HG03196 (cell line): ENCODE data around the gene DHX58.

Experiments used
- ATAC-seq: cut with Tn5 transposase; IDR thresholded peaks from one replicate; pipeline ENCODE4 v1.9.1; 2021; ENCODE audit not compliant: unreplicated experiment

Gene DHX58

GRCh38 chr17:42087736-42088705 lies 24.5 kb downstream of the DHX58 start:
- no peak for ATAC-seq

GRCh38 chr17:42087042-42087701 lies 25.3 kb downstream of the DHX58 start:
- no peak for ATAC-seq

- no peak for ATAC-seq
These were observed 30.9 kb downstream of the DHX58 start for GRCh38 chr17:42081516-42082129.

- no peak for ATAC-seq
These were observed 33.0 kb downstream of the DHX58 start for GRCh38 chr17:42079541-42079940.

DNA sequence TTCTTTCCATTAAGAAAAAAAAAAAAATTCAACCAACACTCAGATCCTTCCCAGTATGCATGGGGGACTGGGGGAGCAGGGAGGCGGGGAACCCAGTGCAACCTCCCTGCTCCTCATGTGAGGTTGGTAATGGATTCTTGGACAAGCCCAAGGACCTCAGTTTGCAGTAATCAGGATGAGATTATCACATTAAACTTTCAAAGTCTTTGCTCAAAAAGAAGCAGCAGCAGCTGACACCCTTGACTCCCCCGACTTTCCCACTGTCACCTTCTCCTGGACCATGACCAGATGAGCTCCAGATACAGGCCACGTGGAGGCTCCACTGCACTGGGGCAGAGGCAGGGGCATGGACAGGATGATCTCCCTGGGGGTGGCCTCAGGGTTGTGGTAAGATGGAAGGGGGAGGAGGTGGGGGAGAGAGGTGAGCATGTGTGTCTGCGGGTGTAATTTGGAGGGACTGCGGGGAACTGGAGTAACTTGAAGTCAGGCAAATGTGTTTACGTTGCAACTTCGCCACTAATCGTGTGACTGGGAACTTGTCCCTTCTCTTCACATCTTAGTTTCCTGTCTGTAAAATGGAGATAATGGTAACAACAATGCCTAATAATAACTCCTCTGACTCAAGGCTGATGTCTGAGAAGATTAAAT lies 34.0 kb downstream of the DHX58 start:
- ATAC-seq, result no peak

- no peak for ATAC-seq
These were observed 34.8 kb downstream of the DHX58 start for GRCh38 chr17:42077755-42078154.

GRCh38 chr17:42076797-42077559 lies 35.5 kb downstream of the DHX58 start:
- ATAC-seq, result no peak

- no peak for ATAC-seq
These were observed 36.7 kb downstream of the DHX58 start for GRCh38 chr17:42075789-42076188.

GRCh38 chr17:42072323-42073187 lies 40.0 kb downstream of the DHX58 start:
- ATAC-seq, result no peak

GRCh38 chr17:42071810-42072209 lies 40.7 kb downstream of the DHX58 start:
- no peak for ATAC-seq

DNA sequence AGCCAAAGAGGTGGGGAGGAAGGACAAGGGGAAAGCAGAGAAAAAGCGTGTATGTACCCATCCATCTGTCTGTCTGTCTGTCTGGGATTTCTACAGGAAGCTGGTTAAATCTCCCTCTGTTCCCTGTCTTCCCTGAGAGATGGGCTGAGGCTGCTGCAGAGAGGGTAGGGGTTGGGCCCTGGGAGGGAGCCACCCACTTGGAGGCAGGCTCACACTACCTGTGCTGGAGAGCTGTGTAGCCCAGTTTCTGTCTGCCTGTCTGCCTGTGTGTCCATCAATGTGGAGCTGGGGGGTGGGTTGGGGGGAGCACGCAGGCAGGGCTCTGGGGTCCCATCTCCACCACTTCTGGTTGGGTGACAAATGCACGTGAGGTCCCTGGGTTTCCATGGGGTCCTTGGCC lies 43.5 kb downstream of the DHX58 start:
- no peak for ATAC-seq

- no peak for ATAC-seq
These were observed 45.0 kb downstream of the DHX58 start for GRCh38 chr17:42067371-42068091.

DNA sequence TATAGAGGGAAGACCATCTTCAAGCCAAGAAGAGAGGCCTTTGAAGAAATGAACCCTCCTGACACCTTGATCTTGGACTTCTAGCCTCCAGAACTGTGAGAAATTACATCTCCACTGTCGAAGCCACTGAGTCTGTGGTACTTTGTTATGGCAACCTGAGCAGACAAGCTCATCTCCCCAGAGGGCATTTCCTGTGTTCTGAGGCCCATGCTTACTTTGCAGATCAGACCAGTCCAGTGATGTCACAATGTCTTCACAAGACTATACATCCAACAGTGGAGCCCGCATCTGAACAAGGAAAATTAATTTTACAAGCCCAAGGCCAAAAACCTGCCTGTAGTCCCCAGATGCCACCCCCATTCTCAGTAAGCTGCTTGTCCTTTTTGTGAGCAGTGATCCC lies 47.3 kb downstream of the DHX58 start:
- ATAC-seq, result no peak

DNA sequence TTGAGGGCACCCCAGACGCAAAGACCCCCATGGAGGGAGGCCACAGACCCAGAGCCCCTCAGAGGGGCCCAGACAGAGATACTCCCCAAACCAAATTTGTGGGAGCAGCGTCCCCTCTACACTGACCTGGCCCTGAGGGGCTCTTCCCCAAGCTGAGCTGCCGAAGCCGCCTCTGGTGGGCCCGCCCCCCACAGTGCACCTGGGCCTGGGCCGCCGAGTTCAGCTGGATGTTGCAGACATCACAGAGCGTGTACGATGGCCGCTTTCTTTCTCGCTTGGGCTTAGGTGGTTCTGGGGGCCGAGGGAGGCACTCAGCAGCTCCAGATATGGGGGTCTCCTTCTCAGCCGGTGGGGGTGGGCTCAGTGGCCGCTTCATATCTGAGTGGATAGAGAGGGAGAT lies 49.8 kb downstream of the DHX58 start:
- ATAC-seq, result no peak

DNA sequence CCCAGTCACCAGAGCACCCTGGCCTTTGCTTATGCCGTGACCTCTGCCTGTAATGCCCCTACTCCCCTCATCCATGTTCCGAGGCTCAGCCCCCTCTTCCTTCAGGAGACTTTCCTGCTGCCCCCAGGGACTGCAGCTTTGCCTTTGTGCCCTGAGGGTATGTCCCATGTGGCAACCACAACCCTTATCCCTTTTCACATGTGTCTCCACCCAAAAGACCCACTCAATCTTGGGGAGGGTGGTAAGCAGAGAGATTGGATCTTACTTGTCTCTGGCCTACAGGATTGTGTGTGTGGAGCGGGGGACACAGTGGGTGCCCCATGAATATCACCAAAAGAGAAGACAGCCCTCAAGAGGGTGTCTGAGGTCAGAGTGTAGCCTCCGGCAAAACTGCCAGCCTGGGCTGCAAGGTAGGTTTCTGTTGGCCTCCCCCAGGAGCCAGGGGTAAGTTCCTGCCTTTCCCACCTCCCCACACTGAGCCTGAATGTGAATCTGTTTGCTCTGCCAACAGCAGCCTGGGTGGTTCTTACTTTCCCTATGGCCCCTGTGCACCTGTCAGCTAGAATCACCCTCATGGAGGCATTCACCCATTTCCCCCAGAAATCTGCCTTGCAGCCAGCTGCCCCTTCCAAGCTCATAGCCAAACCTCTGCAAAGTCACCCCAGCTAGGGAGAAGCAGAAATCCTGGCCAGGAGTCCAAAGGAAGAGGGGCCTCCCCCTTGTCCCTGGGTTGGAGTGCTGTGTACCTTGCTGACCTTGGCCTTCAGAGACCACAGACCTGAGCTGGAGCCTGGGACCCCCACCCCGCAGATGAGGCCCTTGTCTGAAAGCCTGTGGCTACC lies 50.6 kb downstream of the DHX58 start:
- no peak for ATAC-seq

DNA sequence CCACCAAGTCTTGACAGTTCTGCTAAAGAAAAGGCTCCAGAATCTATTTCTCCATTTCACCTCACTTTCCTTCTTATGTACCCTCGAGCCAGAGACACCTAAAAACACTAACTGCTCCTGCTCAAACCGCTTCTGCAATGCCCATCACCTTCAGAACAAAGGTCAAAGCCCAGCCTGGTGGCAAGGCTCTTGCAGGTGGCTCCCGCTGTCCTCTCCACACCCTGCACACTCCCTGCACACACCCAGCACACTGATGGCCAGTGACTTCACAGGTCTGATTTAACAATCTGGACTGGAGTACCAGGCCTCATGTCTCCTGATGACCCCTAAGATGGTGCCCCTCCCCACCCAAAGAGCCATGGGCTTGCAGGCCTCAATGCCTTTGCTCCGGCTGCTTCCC lies 52.3 kb downstream of the DHX58 start:
- no peak for ATAC-seq

- ATAC-seq, result no peak
These were observed 52.7 kb downstream of the DHX58 start for GRCh38 chr17:42059815-42060214.

DNA sequence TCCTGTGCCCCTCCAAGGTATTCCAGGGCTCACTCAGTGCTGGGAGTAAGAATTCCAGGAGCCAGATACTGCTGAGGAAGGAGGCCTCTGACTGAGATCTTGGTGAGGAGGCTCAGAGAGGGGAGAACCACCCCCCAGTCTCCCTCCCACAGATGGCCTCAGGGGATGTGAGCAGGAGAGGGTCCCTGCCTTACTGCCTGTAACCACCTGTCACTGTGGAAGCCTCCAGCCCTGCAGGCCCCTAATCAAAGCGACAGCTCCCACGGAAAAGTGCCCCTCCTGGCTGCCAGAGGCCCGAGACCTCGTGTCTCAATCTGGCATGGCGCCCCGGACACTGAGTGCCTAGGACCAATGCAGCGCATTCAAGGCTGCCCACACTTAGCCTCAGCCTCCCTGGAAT lies 54.5 kb downstream of the DHX58 start:
- ATAC-seq, result no peak
